GM12878 (cell line): ENCODE measurements around the gene GABRR1.

ENCODE experiments used
- ATF2 ChIP-seq: IDR thresholded peaks from 2 replicates; pipeline ENCODE4 v1.6.1; 2012; ENCODE audit warnings: low read length, inconsistent platforms
- CTCF ChIP-seq, 3 experiments: IDR thresholded peaks in 2 of 3; conservative IDR thresholded peaks in 1 of 3; 2 replicates each; pipeline ENCODE4 v1.5.1; 2011; ENCODE audit warnings: low read depth in 3 of 3, low read length in 3 of 3, mild to moderate bottlenecking in 3 of 3, control low read depth in 2 of 3, moderate library complexity in 2 of 3, inconsistent platforms in 1 of 3, mixed read lengths in 1 of 3; ENCODE audit not compliant: control insufficient read depth in 2 of 3, insufficient read depth in 1 of 3; ENCODE audit errors: extremely low read depth in 1 of 3
- EP300 ChIP-seq, 2 experiments: fragments of 150-350 bp in 1 of 2; IDR thresholded peaks; 2 replicates each; pipeline ENCODE4 v1.6.1; 2011 to 2012; ENCODE audit warnings: low read depth in 2 of 2, low read length in 2 of 2, borderline replicate concordance in 1 of 2, improper control_type of control experiment in 1 of 2, inconsistent platforms in 1 of 2; ENCODE audit not compliant: control insufficient read depth in 1 of 2
- HDGF ChIP-seq: fragments of 450-650 bp; IDR thresholded peaks from 2 replicates; pipeline ENCODE4 v1.6.1; 2016; ENCODE audit warnings: antibody characterized with exemption

GRCh38 chr6:89264296-89264695, 47.1 kb upstream of the GABRR1 start:
- TF ChIP-seq HDGF (no peak), CTCF (IDR thresholded peaks at IDR 0.05 in 2 of 3, conservative IDR thresholded peaks at IDR 0.05 in 1 of 3; ENCODE audit: control insufficient read depth in 2 of 3, extremely low read depth in 1 of 3, insufficient read depth in 1 of 3, low read depth in 3 of 3, low read length in 3 of 3) (no peak), ATF2 (no peak), EP300 (IDR thresholded peaks at IDR 0.05; ENCODE audit: borderline replicate concordance in 1 of 2, control insufficient read depth in 1 of 2, low read depth in 2 of 2, low read length in 2 of 2) (no peak)
